Stomach smooth muscle (tissue), 2 donors: ENCODE data around the gene ATF2.

Experiments used
- H3K27ac ChIP-seq: one replicate; pipeline ENCODE4 v1.7.0; 2013; ENCODE audit warnings: mild to moderate bottlenecking, low read length, inconsistent platforms
- H3K27me3 ChIP-seq, 2 donors: one replicate each; pipeline ENCODE4 v1.7.0; 2013; ENCODE audit warnings: low read length in 2 of 2; ENCODE audit not compliant: insufficient read depth in 2 of 2, control insufficient read depth in 1 of 2
- H3K36me3 ChIP-seq, 2 donors: one replicate each; pipeline ENCODE4 v1.7.0; 2013; ENCODE audit warnings: low read length in 2 of 2; ENCODE audit not compliant: control insufficient read depth in 2 of 2, insufficient read depth in 2 of 2
- H3K4me1 ChIP-seq: one replicate; pipeline ENCODE4 v1.7.0; 2013; ENCODE audit warnings: low read length; ENCODE audit not compliant: control insufficient read depth, insufficient read depth
- H3K4me3 ChIP-seq, 2 donors: one replicate each; pipeline ENCODE4 v1.7.0; 2013; ENCODE audit warnings: low read length in 2 of 2
- H3K9ac ChIP-seq, 2 donors: one replicate each; pipeline ENCODE4 v1.7.0; 2013; ENCODE audit warnings: low read length in 2 of 2, mild to moderate bottlenecking in 1 of 2
- H3K9me3 ChIP-seq, 2 donors: one replicate each; pipeline ENCODE4 v1.7.0; 2013; ENCODE audit warnings: low read length in 2 of 2; ENCODE audit not compliant: control insufficient read depth in 2 of 2
- donor health status: healthy.
- donor health status: Pancreatic carcinoma.

Gene ATF2

GRCh38 chr2:175181104-175181876, 13.3 kb upstream of the ATF2 start, which contains the start of gene ATP5MC3:
ATP5MC3 (minus strand) TSS chr2:175181710; CDS start chr2:175181393, 317 bp downstream.
- Histone ChIP-seq H3K36me3 (peaks cover 15 to 27% of the 10 kb centered on the region in 2 donors), H3K27ac (peak within 1 kb of the TSS; percentile 88), H3K4me1 (peaks cover 5% of the 10 kb centered on the region)

GRCh38 chr2:175180701-175181103, 12.7 kb upstream of the ATF2 start:
- no peaks in the 10 kb centered on the region for H3K9me3 ChIP-seq
- no peaks in the 10 kb centered on the region for H3K27me3 ChIP-seq
- peak overlapping the region; percentile 88 for H3K27ac ChIP-seq
- H3K4me3 ChIP-seq: peak overlapping the region; percentile 71 to 95
- H3K4me1 ChIP-seq: peaks cover 5% of the 10 kb centered on the region
- H3K9ac ChIP-seq: peak overlapping the region; percentile 97 to 98
- H3K36me3 ChIP-seq: peaks cover 17 to 30% of the 10 kb centered on the region in 2 donors

More at GRCh38 chr2:175181104-175181876, 13.3 kb upstream of the ATF2 start, which contains the start of gene ATP5MC3:
- Histone ChIP-seq H3K27me3 (no peaks in the 10 kb centered on the region), H3K9me3 (no peaks in the 10 kb centered on the region), H3K4me3 (peak within 1 kb of the TSS; percentile 71 to 95), H3K9ac (peak within 1 kb of the TSS; percentile 97 to 98)

GRCh38 chr2:175176624-175177023, 8.6 kb upstream of the ATF2 start:
- no peak overlapping the region for H3K9ac ChIP-seq
- no peak overlapping the region for H3K27ac ChIP-seq
- H3K36me3 ChIP-seq: peaks cover 21 to 37% of the 10 kb centered on the region in 2 donors
- H3K27me3 ChIP-seq: no peaks in the 10 kb centered on the region
- H3K9me3 ChIP-seq: no peaks in the 10 kb centered on the region
- no peak overlapping the region for H3K4me3 ChIP-seq
- H3K4me1 ChIP-seq: peaks cover under 1% of the 10 kb centered on the region

GRCh38 chr2:175175896-175176295, 7.9 kb upstream of the ATF2 start:
- H3K9me3 ChIP-seq: no peaks in the 10 kb centered on the region
- no peaks in the 10 kb centered on the region for H3K27me3 ChIP-seq
- H3K4me1 ChIP-seq: no peaks in the 10 kb centered on the region
- H3K9ac ChIP-seq: no peak overlapping the region
- no peak overlapping the region for H3K27ac ChIP-seq
- H3K4me3 ChIP-seq: no peak overlapping the region
- peaks cover 21 to 37% of the 10 kb centered on the region in 2 donors for H3K36me3 ChIP-seq

GRCh38 chr2:175175320-175175719, 7.3 kb upstream of the ATF2 start:
- H3K36me3 ChIP-seq: peaks cover 21 to 37% of the 10 kb centered on the region in 2 donors
- H3K4me3 ChIP-seq: no peak overlapping the region
- H3K9ac ChIP-seq: no peak overlapping the region
- H3K27ac ChIP-seq: no peak overlapping the region
- H3K4me1 ChIP-seq: no peaks in the 10 kb centered on the region
- H3K27me3 ChIP-seq: no peaks in the 10 kb centered on the region
- H3K9me3 ChIP-seq: no peaks in the 10 kb centered on the region

GRCh38 chr2:175170659-175171304, 2.8 kb upstream of the ATF2 start:
- Histone ChIP-seq H3K27ac (no peak overlapping the region), H3K9me3 (no peaks in the 10 kb centered on the region), H3K4me3 (no peak overlapping the region), H3K36me3 (peaks cover 4 to 8% of the 10 kb centered on the region in 2 donors), H3K9ac (no peak overlapping the region), H3K27me3 (no peaks in the 10 kb centered on the region), H3K4me1 (no peaks in the 10 kb centered on the region)

GRCh38 chr2:175169191-175169590, 1.2 kb upstream of the ATF2 start:
- Histone ChIP-seq H3K4me1 (no peaks in the 10 kb centered on the region), H3K9ac (no peak overlapping the region), H3K27ac (no peak overlapping the region), H3K36me3 (peaks cover 0 to 3% of the 10 kb centered on the region in 2 donors), H3K4me3 (no peak overlapping the region), H3K9me3 (no peaks in the 10 kb centered on the region), H3K27me3 (no peaks in the 10 kb centered on the region)

GRCh38 chr2:175168564-175168945, 552 bp upstream of the ATF2 start:
- H3K4me3 ChIP-seq: peak overlapping the region; percentile 90 to 100
- peak overlapping the region; percentile 94 for H3K27ac ChIP-seq
- no peaks in the 10 kb centered on the region for H3K27me3 ChIP-seq
- peak overlapping the region; percentile 72 to 73 for H3K9ac ChIP-seq
- H3K4me1 ChIP-seq: no peaks in the 10 kb centered on the region
- H3K36me3 ChIP-seq: peaks cover 0 to 3% of the 10 kb centered on the region in 2 donors
- no peaks in the 10 kb centered on the region for H3K9me3 ChIP-seq

GRCh38 chr2:175167076-175167791, 769 bp downstream of the ATF2 start:
- no peaks in the 10 kb centered on the region for H3K27me3 ChIP-seq
- H3K9ac ChIP-seq: peak overlapping the region; percentile 99 to 100
- H3K4me3 ChIP-seq: peak overlapping the region; percentile 100
- H3K27ac ChIP-seq: peak overlapping the region; percentile 94
- H3K36me3 ChIP-seq: no peaks in the 10 kb centered on the region
- H3K4me1 ChIP-seq: no peaks in the 10 kb centered on the region
- no peaks in the 10 kb centered on the region for H3K9me3 ChIP-seq

GRCh38 chr2:175166216-175166824, 1.7 kb downstream of the ATF2 start:
- no peak overlapping the region for H3K27ac ChIP-seq
- no peaks in the 10 kb centered on the region for H3K36me3 ChIP-seq
- peak overlapping the region in 1 of 2 donors; percentile 99 for H3K9ac ChIP-seq

More at GRCh38 chr2:175166216-175166824, 1.7 kb downstream of the ATF2 start:
- Histone ChIP-seq H3K27me3 (no peaks in the 10 kb centered on the region), H3K9me3 (no peaks in the 10 kb centered on the region), H3K4me3 (peak overlapping the region; percentile 100), H3K4me1 (no peaks in the 10 kb centered on the region)
